Measurements from ENCODE around the gene TMEM86A. TPM values are rescaled to one million over a fixed set of nuclear protein-coding genes. Genes with fewer than 3 reads are reported as not detected.

Gene TMEM86A
- total RNA-seq, 2 experiments from 2014 or later = 8.0 to 8.5 TPM

- POLR2A ChIA-PET = interaction anchor here (1.0 to 1.1 kb wide), 2 partner anchors 18 to 125 kb away, joined by 3 read pairs; no protein-coding TSS in a partner anchor
- Mint-ChIP-seq H3K27me3 (no peaks in the 10 kb centered on the region), H3K36me3 (ENCODE audit: low read depth) (peaks cover 4% of the 10 kb centered on the region), H3K27ac (no peak overlapping the region), H3K9me3 (no peaks in the 10 kb centered on the region), H3K4me3 (peak overlapping the region; percentile 30), H3K4me1 (ENCODE audit: low read depth) (peaks cover 26% of the 10 kb centered on the region)
- intact Hi-C loops (cut with DNase I, micrococcal nuclease) = loop anchor here in 1 of 2 experiments (10.0 kb wide), 2 partner anchors 319 to 689 kb away; partner anchors contain the start of gene SERGEF
- Histone ChIP-seq H3K4me1 (ENCODE audit: insufficient read depth, low read length) (peaks cover 41% of the 10 kb centered on the region), H3K27me3 (ENCODE audit: control insufficient read depth in 1 of 2, insufficient read depth in 2 of 2, low read length in 2 of 2) (peaks cover 0 to 3% of the 10 kb centered on the region in 2 experiments), H3K36me3 (ENCODE audit: insufficient read depth, low read length) (no peaks in the 10 kb centered on the region), H3K4me3 (ENCODE audit: low read length) (no peak overlapping the region), H3K27ac (ENCODE audit: low read depth in 1 of 2, low read length in 2 of 2) (no peak overlapping the region), H3K9me3 (ENCODE audit: control insufficient read depth in 1 of 2, insufficient read depth in 1 of 2, low read length in 2 of 2) (no peaks in the 10 kb centered on the region)
- no peak for DNase-seq
- no peak for ATAC-seq (ENCODE audit: poor library complexity)
- no peak for TF ChIP-seq CTCF (IDR thresholded peaks at IDR 0.05)
- CTCF ChIA-PET = interaction anchor here (2.1 kb wide), 1 partner anchor 18 kb away, joined by 7 read pairs; no protein-coding TSS in a partner anchor
Observed at GRCh38 chr11:18704045-18704645, 5.6 kb downstream of the TMEM86A start.

- Histone ChIP-seq H3K4me1 (ENCODE audit: insufficient read depth, low read length) (peaks cover 35% of the 10 kb centered on the region), H3K36me3 (ENCODE audit: insufficient read depth, low read length) (no peaks in the 10 kb centered on the region), H3K9me3 (ENCODE audit: control insufficient read depth in 1 of 2, insufficient read depth in 1 of 2, low read length in 2 of 2) (no peaks in the 10 kb centered on the region), H3K4me3 (ENCODE audit: low read length) (no peak overlapping the region), H3K27ac (ENCODE audit: low read depth in 1 of 2, low read length in 2 of 2) (no peak overlapping the region), H3K27me3 (ENCODE audit: control insufficient read depth in 1 of 2, insufficient read depth in 2 of 2, low read length in 2 of 2) (peaks cover 0 to 3% of the 10 kb centered on the region in 2 experiments)
- POLR2A ChIA-PET = interaction anchor here (1.0 to 1.1 kb wide), 2 partner anchors 17 to 126 kb away, joined by 3 read pairs; no protein-coding TSS in a partner anchor
- no peak for DNase-seq
- H3K4me1 Mint-ChIP-seq (ENCODE audit: low read depth) = peaks cover 21% of the 10 kb centered on the region
- intact Hi-C loops (cut with DNase I, micrococcal nuclease) = loop anchor here (5.0 to 10.0 kb wide), 3 partner anchors 32 to 690 kb away; partner anchors contain the start of gene SERGEF (in 1 of the 2)
- no peaks in the 10 kb centered on the region for H3K9me3 Mint-ChIP-seq
- no peak for TF ChIP-seq CTCF (IDR thresholded peaks at IDR 0.05)
- CTCF ChIA-PET = interaction anchor here (2.1 kb wide), 1 partner anchor 17 kb away, joined by 7 read pairs; no protein-coding TSS in a partner anchor
- no peak overlapping the region for H3K27ac Mint-ChIP-seq
- no peaks in the 10 kb centered on the region for H3K27me3 Mint-ChIP-seq
- H3K36me3 Mint-ChIP-seq (ENCODE audit: low read depth) = no peaks in the 10 kb centered on the region
- ATAC-seq (ENCODE audit: poor library complexity) = no peak
- H3K4me3 Mint-ChIP-seq = peak overlapping the region; percentile 80
Observed at GRCh38 chr11:18704698-18705097, 6.1 kb downstream of the TMEM86A start.

- TF ChIP-seq CTCF (IDR thresholded peaks at IDR 0.05) = no peak
- DNase-seq = peak in 6 of 14 experiments; percentile 13 to 61 (median 34)
- peak; percentile 52 for ATAC-seq (ENCODE audit: poor library complexity)
- Mint-ChIP-seq H3K27me3 (no peaks in the 10 kb centered on the region), H3K4me3 (peak overlapping the region; percentile 80), H3K36me3 (ENCODE audit: low read depth) (no peaks in the 10 kb centered on the region), H3K9me3 (no peaks in the 10 kb centered on the region), H3K27ac (peak overlapping the region; percentile 82), H3K4me1 (ENCODE audit: low read depth) (peaks cover 21% of the 10 kb centered on the region)
- intact Hi-C loops (cut with DNase I, micrococcal nuclease) = loop anchor here (5.0 to 10.0 kb wide), 3 partner anchors 33 to 691 kb away; partner anchors contain the start of gene SERGEF (in 1 of the 2)
- ChIA-PET CTCF (interaction anchor here (1.4 to 2.1 kb wide), 2 partner anchors 16 to 22 kb away, joined by 5 to 7 read pairs; no protein-coding TSS in a partner anchor), POLR2A (interaction anchor here (1.2 to 1.6 kb wide), 4 partner anchors 16 to 72 kb away, joined by 4 to 13 read pairs (median 6); no protein-coding TSS in a partner anchor)
- H3K4me3 ChIP-seq (ENCODE audit: low read length) = peak overlapping the region; percentile 61
- no peaks in the 10 kb centered on the region for H3K36me3 ChIP-seq (ENCODE audit: insufficient read depth, low read length)
- no peak overlapping the region for H3K27ac ChIP-seq (ENCODE audit: low read depth in 1 of 2, low read length in 2 of 2)
- H3K9me3 ChIP-seq (ENCODE audit: control insufficient read depth in 1 of 2, insufficient read depth in 1 of 2, low read length in 2 of 2) = no peaks in the 10 kb centered on the region
- peaks cover 0 to 3% of the 10 kb centered on the region in 2 experiments for H3K27me3 ChIP-seq (ENCODE audit: control insufficient read depth in 1 of 2, insufficient read depth in 2 of 2, low read length in 2 of 2)
- H3K4me1 ChIP-seq (ENCODE audit: insufficient read depth, low read length) = peaks cover 26% of the 10 kb centered on the region
Observed at GRCh38 chr11:18705651-18706281, 7.2 kb downstream of the TMEM86A start.
